ENCODE results near the gene G2E3.
"Not testable (repeated sequence)": the region's sequence is repeated elsewhere in the genome, so short reads cannot be mapped to it uniquely, and the experiment has no call there.

Gene G2E3

DNA sequence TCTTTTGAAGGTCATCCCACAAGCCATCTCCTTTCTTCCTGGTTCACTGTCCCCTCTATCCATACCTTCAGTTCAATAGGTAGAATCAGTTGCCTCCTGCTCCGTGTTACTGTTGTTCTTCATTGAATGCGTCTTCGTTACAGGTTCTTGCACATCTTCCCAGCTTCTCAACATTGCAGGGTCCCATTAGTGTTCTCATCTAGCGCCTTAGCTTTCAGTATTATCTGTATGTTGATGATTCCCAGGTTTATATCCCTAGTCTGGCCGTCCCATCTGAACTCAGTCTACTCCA lies 65.1 kb downstream of the G2E3 start:
- in situ Hi-C loops (cut with MboI; ENCODE audit: low pct_unique_long_range_greater_than_20kb, low sequenced_read_pairs, unreplicated experiment), result no loop called here
- no peak for DNase-seq (ENCODE audit: low spot score)
- TF ChIP-seq, protein P1, sequence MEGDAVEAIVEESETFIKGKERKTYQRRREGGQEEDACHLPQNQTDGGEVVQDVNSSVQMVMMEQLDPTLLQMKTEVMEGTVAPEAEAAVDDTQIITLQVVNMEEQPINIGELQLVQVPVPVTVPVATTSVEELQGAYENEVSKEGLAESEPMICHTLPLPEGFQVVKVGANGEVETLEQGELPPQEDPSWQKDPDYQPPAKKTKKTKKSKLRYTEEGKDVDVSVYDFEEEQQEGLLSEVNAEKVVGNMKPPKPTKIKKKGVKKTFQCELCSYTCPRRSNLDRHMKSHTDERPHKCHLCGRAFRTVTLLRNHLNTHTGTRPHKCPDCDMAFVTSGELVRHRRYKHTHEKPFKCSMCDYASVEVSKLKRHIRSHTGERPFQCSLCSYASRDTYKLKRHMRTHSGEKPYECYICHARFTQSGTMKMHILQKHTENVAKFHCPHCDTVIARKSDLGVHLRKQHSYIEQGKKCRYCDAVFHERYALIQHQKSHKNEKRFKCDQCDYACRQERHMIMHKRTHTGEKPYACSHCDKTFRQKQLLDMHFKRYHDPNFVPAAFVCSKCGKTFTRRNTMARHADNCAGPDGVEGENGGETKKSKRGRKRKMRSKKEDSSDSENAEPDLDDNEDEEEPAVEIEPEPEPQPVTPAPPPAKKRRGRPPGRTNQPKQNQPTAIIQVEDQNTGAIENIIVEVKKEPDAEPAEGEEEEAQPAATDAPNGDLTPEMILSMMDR (IDR thresholded peaks at IDR 0.05; ENCODE audit: extremely low read depth, insufficient read depth, missing control alignments), result no peak

DNA sequence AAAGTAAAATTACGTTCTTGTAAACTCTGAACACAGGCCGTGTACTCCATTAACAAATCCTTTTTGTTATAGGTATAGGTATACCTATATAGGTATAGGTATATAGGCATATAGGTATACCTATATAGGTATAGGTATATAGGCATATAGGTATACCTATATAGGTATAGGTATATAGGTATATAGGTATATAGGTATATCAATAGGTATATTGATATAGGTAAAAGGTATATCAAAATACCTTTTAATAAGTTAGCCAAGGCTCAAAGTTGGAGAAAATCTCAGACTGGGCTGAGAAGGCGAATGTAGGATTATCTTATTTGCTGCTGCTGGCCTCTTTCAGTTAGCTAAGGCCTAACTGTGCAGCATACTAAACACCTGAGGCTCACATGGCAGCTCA lies 66.6 kb downstream of the G2E3 start:
- TF ChIP-seq, protein P1 (IDR thresholded peaks at IDR 0.05; ENCODE audit: extremely low read depth, insufficient read depth, missing control alignments), result no peak
- DNase-seq (ENCODE audit: low spot score), result no peak
- in situ Hi-C loops (cut with MboI; ENCODE audit: low pct_unique_long_range_greater_than_20kb, low sequenced_read_pairs, unreplicated experiment), result no loop called here

DNA sequence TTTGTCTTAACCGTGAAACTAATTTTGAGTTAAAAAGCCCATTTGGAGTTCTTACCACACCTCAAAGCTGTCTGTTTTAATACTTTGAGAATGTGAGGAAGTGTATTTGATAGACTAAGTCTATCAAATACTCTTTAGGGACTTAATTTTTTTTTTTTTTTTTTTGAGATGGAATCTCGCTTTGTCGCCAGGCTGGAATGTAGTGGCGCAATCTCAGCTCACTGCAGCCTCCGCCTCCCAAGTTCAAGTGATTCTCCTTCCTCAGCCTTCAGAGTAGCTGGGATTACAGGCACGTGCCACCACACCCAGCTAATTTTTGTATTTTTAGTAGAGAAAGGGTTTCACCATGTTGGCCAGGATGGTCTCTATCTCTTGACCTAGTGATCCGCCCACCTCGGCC lies 70.5 kb downstream of the G2E3 start:
- in situ Hi-C loops (cut with MboI; ENCODE audit: low pct_unique_long_range_greater_than_20kb, low sequenced_read_pairs, unreplicated experiment); DNase-seq (ENCODE audit: low spot score): not testable (repeated sequence)

DNA sequence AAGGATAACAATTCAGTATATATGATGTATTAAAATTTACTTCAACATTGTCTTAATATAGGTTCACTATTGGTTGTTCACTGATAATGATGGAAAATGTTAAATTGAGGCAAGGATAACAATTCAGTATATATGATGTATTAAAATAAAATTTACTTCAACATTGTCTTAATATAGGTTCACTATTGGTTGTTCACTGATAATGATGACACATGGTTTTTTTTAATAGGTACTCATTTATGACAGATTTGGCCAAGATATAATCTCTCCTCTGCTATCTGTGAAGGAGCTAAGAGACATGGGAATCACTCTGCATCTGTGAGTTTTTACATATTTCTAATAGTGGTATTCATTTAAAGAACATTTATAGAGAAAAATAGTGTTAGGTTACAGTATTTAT lies 71.3 kb downstream of the G2E3 start:
- DNase-seq (ENCODE audit: low spot score), result no peak
- TF ChIP-seq, protein P1 (IDR thresholded peaks at IDR 0.05; ENCODE audit: extremely low read depth, insufficient read depth, missing control alignments), result no peak
- in situ Hi-C loops (cut with MboI; ENCODE audit: low pct_unique_long_range_greater_than_20kb, low sequenced_read_pairs, unreplicated experiment), result no loop called here

DNA sequence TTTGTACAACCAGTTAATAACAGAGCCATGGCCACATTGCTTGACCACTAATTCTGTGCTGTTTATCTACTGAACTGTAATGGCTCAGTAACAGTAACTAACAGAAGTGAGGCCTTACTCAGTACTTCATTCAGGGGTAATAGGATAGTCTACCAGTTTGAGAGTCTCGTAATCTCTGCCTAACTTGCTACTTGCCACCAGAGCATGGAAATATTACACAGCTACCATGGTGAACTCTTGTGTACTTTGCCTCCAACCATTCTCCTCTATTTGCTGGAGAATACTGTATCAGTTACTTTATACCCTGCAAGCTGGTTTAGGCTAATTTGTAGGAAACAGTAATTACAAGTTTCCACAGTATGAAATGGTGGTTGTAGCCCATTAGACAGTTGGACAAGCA lies 73.8 kb downstream of the G2E3 start:
- TF ChIP-seq, protein P1 (IDR thresholded peaks at IDR 0.05; ENCODE audit: extremely low read depth, insufficient read depth, missing control alignments), result no peak
- in situ Hi-C loops (cut with MboI; ENCODE audit: low pct_unique_long_range_greater_than_20kb, low sequenced_read_pairs, unreplicated experiment), result no loop called here
- DNase-seq (ENCODE audit: low spot score), result no peak

DNA sequence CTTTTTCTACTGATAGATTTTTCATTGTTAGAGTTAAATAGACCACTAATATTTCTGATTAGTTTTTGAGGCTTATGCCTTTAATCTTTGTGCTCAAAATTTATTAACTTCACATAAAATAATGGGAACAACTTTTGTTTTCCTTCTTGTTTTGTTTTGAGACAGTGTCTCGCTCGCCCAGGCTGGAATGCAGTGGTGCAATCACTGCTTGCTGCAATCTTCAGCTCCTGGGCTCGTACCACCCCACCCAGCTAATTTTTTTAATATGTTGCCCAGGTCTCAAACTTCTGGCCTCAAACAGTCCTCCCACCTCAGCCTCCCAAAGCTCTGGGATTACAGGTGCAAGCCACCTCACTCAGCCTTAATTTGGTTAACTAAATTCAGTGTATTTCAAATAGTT lies 80.0 kb downstream of the G2E3 start:
- in situ Hi-C loops (cut with MboI; ENCODE audit: low pct_unique_long_range_greater_than_20kb, low sequenced_read_pairs, unreplicated experiment), result no loop called here
- TF ChIP-seq, protein P1 (IDR thresholded peaks at IDR 0.05; ENCODE audit: extremely low read depth, insufficient read depth, missing control alignments), result no peak
- DNase-seq (ENCODE audit: low spot score), result no peak

DNA sequence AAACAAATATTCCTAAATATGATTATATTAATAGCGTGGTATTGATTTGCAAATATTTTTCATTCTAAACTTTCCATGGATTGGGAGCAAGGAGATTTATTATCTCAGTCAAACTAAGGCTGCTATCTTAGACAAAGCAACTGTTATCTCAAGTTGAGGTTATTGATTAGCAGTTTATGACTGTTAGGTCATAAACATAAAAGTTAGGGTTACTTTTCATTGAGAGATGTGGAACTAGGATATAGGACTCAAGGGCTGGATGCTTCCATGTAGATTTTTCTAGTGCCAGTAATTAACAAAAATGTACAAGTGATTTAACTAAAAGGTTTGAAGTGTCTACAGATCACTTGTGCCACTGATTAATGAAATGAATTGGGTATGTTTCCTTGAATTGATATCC lies 82.2 kb downstream of the G2E3 start:
- in situ Hi-C loops (cut with MboI; ENCODE audit: low pct_unique_long_range_greater_than_20kb, low sequenced_read_pairs, unreplicated experiment), result no loop called here
- DNase-seq (ENCODE audit: low spot score), result no peak
- TF ChIP-seq, protein P1 (IDR thresholded peaks at IDR 0.05; ENCODE audit: extremely low read depth, insufficient read depth, missing control alignments), result no peak

DNA sequence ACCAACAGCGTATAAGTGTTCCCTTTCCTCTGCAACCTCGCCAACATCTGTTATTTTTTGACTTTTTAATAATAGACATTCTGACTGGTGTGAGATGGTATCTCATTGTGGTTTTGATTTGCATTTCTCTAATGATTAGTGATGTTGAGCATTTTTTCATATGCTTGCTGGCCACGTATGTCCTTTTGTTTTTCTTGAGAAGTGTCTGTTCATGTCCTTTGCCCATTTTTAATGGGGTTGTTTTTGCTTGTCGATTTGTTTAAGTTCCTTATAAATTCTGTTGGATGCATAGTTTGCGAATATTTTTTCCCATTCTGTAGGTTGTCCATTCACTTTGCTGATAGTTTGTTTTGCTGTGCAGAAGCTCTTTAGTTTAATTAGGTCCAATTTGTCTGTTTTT lies 85.5 kb downstream of the G2E3 start:
- DNase-seq (ENCODE audit: low spot score); in situ Hi-C loops (cut with MboI; ENCODE audit: low pct_unique_long_range_greater_than_20kb, low sequenced_read_pairs, unreplicated experiment): not testable (repeated sequence)

All from GM13977 (cell line).